ENCODE data around the gene NPHP1.
A peak's percentile ranks its signal among the peaks of the same experiment; 100 is the strongest.

The NPHP1 gene

DNA sequence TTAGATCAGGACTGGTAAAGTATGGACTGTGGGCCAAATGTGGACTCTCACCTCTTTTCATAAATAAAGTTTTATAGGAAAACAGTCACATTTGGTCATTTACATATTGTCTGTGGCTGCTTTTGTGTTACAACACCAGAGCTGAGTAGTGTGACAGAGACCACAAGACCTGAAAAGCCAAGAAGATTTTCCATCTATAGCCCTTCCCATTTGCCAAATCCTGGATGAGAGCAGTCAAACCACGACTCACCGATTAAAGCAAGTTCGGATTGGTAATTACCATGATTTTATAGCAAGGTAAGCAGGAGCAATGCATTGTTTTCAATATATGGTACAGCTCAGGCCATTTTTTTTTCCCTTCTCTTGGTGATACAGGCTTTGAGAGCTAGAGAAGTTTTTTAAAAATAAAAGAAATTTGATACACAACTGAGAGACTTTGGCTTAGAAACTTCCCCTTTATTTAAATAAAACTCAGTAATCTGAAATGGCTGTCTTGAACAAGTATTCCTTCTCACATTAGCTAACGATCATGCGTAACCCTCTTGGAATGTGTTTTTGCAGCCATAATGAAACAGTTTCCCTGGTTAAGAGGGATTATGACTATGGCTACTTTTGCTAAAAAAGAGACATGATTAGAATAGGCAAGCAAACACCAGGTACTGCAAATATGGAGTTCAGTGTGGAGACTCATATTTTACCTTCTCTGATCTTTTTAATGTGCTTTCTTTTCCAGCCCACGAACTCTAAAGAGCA, 79.7 kb downstream of the NPHP1 start:
- peak; percentile 55 for ATAC-seq
- TF ChIP-seq PPARA (CRISPR knock-in tag; IDR thresholded peaks at IDR 0.05; ENCODE audit: borderline replicate concordance): no peak
- TF ChIP-seq, protein P1, sequence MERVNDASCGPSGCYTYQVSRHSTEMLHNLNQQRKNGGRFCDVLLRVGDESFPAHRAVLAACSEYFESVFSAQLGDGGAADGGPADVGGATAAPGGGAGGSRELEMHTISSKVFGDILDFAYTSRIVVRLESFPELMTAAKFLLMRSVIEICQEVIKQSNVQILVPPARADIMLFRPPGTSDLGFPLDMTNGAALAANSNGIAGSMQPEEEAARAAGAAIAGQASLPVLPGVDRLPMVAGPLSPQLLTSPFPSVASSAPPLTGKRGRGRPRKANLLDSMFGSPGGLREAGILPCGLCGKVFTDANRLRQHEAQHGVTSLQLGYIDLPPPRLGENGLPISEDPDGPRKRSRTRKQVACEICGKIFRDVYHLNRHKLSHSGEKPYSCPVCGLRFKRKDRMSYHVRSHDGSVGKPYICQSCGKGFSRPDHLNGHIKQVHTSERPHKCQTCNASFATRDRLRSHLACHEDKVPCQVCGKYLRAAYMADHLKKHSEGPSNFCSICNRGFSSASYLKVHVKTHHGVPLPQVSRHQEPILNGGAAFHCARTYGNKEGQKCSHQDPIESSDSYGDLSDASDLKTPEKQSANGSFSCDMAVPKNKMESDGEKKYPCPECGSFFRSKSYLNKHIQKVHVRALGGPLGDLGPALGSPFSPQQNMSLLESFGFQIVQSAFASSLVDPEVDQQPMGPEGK (CRISPR knock-in tag; IDR thresholded peaks at IDR 0.05; ENCODE audit: borderline replicate concordance): no peak
- TF ChIP-seq OSR1 (CRISPR knock-in tag; IDR thresholded peaks at IDR 0.05): no peak
- TF ChIP-seq ZC3H10 (CRISPR knock-in tag; IDR thresholded peaks at IDR 0.05): no peak
- TF ChIP-seq ZNF8 (CRISPR knock-in tag; IDR thresholded peaks at IDR 0.05): no peak
- TF ChIP-seq, protein P2, sequence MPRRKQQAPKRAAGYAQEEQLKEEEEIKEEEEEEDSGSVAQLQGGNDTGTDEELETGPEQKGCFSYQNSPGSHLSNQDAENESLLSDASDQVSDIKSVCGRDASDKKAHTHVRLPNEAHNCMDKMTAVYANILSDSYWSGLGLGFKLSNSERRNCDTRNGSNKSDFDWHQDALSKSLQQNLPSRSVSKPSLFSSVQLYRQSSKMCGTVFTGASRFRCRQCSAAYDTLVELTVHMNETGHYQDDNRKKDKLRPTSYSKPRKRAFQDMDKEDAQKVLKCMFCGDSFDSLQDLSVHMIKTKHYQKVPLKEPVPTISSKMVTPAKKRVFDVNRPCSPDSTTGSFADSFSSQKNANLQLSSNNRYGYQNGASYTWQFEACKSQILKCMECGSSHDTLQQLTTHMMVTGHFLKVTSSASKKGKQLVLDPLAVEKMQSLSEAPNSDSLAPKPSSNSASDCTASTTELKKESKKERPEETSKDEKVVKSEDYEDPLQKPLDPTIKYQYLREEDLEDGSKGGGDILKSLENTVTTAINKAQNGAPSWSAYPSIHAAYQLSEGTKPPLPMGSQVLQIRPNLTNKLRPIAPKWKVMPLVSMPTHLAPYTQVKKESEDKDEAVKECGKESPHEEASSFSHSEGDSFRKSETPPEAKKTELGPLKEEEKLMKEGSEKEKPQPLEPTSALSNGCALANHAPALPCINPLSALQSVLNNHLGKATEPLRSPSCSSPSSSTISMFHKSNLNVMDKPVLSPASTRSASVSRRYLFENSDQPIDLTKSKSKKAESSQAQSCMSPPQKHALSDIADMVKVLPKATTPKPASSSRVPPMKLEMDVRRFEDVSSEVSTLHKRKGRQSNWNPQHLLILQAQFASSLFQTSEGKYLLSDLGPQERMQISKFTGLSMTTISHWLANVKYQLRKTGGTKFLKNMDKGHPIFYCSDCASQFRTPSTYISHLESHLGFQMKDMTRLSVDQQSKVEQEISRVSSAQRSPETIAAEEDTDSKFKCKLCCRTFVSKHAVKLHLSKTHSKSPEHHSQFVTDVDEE (CRISPR knock-in tag; IDR thresholded peaks at IDR 0.05): no peak
- TF ChIP-seq GLIS3 (CRISPR knock-in tag; IDR thresholded peaks at IDR 0.05): no peak
- no peak for TF ChIP-seq TOX (CRISPR knock-in tag; IDR thresholded peaks at IDR 0.05; ENCODE audit: borderline replicate concordance)
- TF ChIP-seq, protein P3, sequence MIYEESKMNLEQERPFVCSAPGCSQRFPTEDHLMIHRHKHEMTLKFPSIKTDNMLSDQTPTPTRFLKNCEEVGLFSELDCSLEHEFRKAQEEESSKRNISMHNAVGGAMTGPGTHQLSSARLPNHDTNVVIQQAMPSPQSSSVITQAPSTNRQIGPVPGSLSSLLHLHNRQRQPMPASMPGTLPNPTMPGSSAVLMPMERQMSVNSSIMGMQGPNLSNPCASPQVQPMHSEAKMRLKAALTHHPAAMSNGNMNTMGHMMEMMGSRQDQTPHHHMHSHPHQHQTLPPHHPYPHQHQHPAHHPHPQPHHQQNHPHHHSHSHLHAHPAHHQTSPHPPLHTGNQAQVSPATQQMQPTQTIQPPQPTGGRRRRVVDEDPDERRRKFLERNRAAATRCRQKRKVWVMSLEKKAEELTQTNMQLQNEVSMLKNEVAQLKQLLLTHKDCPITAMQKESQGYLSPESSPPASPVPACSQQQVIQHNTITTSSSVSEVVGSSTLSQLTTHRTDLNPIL (CRISPR knock-in tag; IDR thresholded peaks at IDR 0.05; ENCODE audit: low read depth): no peak
- no peak for TF ChIP-seq ESRRG (CRISPR knock-in tag; IDR thresholded peaks at IDR 0.05)
- TF ChIP-seq BACH2 (CRISPR knock-in tag; IDR thresholded peaks at IDR 0.05; ENCODE audit: borderline replicate concordance): no peak
- no peak for TF ChIP-seq ZFP3 (CRISPR knock-in tag; IDR thresholded peaks at IDR 0.05)
- no peak for TF ChIP-seq SNAI2 (CRISPR knock-in tag; IDR thresholded peaks at IDR 0.05)
- TF ChIP-seq, protein P4, sequence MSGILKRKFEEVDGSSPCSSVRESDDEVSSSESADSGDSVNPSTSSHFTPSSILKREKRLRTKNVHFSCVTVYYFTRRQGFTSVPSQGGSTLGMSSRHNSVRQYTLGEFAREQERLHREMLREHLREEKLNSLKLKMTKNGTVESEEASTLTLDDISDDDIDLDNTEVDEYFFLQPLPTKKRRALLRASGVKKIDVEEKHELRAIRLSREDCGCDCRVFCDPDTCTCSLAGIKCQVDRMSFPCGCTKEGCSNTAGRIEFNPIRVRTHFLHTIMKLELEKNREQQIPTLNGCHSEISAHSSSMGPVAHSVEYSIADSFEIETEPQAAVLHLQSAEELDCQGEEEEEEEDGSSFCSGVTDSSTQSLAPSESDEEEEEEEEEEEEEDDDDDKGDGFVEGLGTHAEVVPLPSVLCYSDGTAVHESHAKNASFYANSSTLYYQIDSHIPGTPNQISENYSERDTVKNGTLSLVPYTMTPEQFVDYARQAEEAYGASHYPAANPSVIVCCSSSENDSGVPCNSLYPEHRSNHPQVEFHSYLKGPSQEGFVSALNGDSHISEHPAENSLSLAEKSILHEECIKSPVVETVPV (CRISPR knock-in tag; IDR thresholded peaks at IDR 0.05): no peak
- TF ChIP-seq ARNTL (CRISPR knock-in tag; IDR thresholded peaks at IDR 0.05; ENCODE audit: borderline replicate concordance, low read depth): no peak
- no peak for TF ChIP-seq ZNF565 (CRISPR knock-in tag; conservative IDR thresholded peaks at IDR 0.05; ENCODE audit: low read depth)

DNA sequence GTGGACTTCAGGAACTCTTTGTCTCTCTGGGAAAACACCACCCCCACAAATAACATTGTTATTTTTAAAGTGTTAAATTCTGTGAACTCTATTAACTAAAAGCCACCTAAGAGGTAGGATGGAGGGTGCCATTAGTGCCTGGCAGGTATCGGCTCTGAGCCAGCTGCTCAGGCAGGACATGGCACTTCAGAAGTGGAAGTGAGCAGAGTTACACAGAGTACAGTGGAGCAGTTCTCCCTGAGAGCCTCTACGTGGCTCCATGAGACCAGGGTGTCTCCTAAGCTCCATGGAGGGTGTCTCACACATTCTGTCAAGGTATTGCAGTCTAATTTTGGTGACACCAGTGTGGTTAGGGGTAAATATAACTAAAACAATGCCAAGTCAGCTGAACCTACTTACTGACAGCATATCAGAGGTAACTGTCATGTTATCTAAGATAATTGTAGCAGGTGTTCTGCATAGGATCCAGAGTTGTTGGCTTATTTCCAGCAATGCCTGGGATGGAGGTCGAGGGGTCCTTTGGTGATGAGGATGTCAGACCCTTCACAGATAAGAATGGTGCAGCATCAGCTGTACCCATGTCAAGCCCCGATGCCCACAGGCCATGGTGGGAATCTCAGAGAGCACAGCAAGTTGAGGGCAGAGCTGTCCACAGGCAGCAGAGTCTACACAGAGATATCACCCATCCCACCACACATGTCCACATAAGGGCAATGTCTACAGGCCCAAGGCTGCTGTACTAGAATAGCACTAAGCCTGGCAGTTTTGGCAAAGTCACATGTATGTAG, 80.6 kb downstream of the NPHP1 start:
- TF ChIP-seq CSDC2 (CRISPR knock-in tag; IDR thresholded peaks at IDR 0.05) (no peak), SNAI2 (CRISPR knock-in tag; IDR thresholded peaks at IDR 0.05) (no peak), ZFP30 (CRISPR knock-in tag; IDR thresholded peaks at IDR 0.05) (no peak)
- ATAC-seq: no peak

DNA sequence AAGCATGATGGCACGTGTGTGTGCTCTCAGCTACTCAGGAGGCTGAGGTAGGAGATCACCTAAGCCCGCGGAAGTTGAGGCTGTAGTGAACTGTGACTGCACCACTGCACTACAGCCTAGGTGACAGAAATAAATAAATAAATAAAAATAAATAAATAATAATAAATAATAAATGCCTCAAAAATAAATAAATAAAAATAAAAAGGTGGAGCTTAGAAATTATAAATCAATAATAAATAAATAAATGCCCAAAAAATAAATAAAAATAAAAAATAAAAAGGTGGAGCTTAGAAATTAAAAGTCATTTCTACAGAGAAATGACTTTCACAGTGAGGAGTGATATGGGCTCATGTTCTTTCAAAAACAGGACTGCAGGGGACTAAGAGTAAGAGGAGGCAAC, 83.2 kb downstream of the NPHP1 start:
- no peak for ATAC-seq
- TF ChIP-seq TOX (CRISPR knock-in tag; IDR thresholded peaks at IDR 0.05; ENCODE audit: borderline replicate concordance): no peak
- TF ChIP-seq ZC3H10 (CRISPR knock-in tag; IDR thresholded peaks at IDR 0.05): no peak
- TF ChIP-seq, protein P1 (CRISPR knock-in tag; IDR thresholded peaks at IDR 0.05; ENCODE audit: borderline replicate concordance): no peak
- no peak for TF ChIP-seq ESRRG (CRISPR knock-in tag; IDR thresholded peaks at IDR 0.05)
- TF ChIP-seq, protein P5, sequence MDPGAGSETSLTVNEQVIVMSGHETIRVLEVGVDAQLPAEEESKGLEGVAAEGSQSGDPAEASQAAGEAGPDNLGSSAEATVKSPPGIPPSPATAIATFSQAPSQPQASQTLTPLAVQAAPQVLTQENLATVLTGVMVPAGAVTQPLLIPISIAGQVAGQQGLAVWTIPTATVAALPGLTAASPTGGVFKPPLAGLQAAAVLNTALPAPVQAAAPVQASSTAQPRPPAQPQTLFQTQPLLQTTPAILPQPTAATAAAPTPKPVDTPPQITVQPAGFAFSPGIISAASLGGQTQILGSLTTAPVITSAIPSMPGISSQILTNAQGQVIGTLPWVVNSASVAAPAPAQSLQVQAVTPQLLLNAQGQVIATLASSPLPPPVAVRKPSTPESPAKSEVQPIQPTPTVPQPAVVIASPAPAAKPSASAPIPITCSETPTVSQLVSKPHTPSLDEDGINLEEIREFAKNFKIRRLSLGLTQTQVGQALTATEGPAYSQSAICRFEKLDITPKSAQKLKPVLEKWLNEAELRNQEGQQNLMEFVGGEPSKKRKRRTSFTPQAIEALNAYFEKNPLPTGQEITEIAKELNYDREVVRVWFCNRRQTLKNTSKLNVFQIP (CRISPR knock-in tag; IDR thresholded peaks at IDR 0.05; ENCODE audit: borderline replicate concordance, low read depth): no peak
- no peak for TF ChIP-seq ZFP3 (CRISPR knock-in tag; IDR thresholded peaks at IDR 0.05)
- TF ChIP-seq OSR1 (CRISPR knock-in tag; IDR thresholded peaks at IDR 0.05): no peak
- TF ChIP-seq, protein P4 (CRISPR knock-in tag; IDR thresholded peaks at IDR 0.05): no peak
- no peak for TF ChIP-seq ZNF70 (CRISPR knock-in tag; IDR thresholded peaks at IDR 0.05)
- no peak for TF ChIP-seq TCF4 (CRISPR knock-in tag; IDR thresholded peaks at IDR 0.05; ENCODE audit: borderline replicate concordance)
- TF ChIP-seq GLIS3 (CRISPR knock-in tag; IDR thresholded peaks at IDR 0.05): no peak
- TF ChIP-seq ZNF565 (CRISPR knock-in tag; conservative IDR thresholded peaks at IDR 0.05; ENCODE audit: low read depth): no peak
